Uterus (tissue), 2 donors: ENCODE results near the gene DKK3.

ENCODE experiments used
- CTCF ChIP-seq, 4 experiments: fragments of 200-600 bp in 2 of 4; fragments of 450-650 bp in 2 of 4; sonication (generic) in 2 of 4; IDR thresholded peaks; one replicate each; pipeline ENCODE4 v1.5.1; 2016 to 2019; ENCODE audit warnings: antibody characterized with exemption in 4 of 4, mild to moderate bottlenecking in 2 of 4, moderate library complexity in 1 of 4
- POLR2A ChIP-seq, 2 donors: fragments of 450-650 bp; IDR thresholded peaks; one replicate each; pipeline ENCODE4 v1.6.1; 2016; ENCODE audit warnings: antibody characterized with exemption in 2 of 2, mild to moderate bottlenecking in 1 of 2, moderate library complexity in 1 of 2

GRCh38 chr11:11931461-11932055, 76.9 kb downstream of the DKK3 start:
- TF ChIP-seq CTCF (IDR thresholded peaks at IDR 0.05) (peak; percentile 65 to 81 (median 74)), POLR2A (IDR thresholded peaks at IDR 0.05) (no peak)
